GM18909 (cell line): ENCODE results near the gene LAMA3.

Experiments used
- ATAC-seq: cut with Tn5 transposase; IDR thresholded peaks from one replicate; pipeline ENCODE4 v1.9.1; 2021; ENCODE audit warnings: mild to moderate bottlenecking; ENCODE audit not compliant: unreplicated experiment, poor library complexity

Gene LAMA3

DNA sequence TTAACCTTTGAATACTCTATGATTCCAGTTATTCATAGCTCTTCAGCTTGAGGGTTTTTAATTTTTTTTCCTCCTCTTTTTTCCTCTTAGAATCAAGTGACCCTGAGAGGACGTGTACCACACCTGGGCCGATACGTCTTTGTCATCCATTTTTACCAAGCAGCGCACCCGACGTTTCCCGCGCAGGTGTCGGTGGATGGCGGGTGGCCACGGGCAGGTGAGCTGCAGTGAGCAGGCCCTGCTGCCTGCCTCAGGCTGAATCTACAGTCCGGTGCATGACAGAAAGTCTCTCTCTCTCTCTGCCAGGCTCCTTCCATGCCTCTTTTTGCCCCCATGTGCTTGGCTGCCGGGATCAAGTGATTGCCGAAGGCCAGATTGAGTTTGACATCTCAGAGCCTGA, 153.1 kb downstream of the LAMA3 start:
- no peak for ATAC-seq

DNA sequence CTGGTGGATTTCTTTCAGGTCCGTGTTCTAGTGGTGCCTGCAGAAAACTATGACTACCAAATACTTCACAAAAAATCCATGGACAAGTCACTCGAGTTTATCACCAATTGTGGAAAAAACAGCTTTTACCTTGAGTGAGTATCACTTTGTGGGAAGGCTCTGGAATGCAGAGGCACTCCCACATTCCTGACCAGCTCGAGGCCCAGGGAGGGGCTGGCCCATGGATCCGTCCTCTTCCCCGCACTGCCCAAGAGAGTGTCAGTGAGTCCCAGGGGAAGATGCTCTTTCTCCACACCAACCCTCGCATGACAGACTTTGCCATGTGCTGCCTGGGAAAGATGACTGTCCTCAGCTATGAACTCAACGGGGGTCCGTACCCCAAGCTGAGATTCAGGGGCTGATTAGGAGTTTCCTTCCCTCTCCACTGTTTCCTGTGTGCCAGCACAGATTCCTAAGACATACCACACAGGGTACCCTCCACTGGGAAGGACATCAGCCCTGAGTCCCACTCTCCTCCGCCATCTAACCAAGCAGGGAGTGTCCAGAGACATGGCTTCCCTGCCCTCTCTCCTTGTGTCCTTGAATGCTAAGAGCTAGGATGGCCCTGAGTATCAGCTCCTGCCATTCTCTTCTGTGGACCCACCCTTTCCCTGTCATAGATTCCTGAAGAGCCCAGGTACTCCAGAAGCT, 155.9 kb downstream of the LAMA3 start:
- no peak for ATAC-seq

DNA sequence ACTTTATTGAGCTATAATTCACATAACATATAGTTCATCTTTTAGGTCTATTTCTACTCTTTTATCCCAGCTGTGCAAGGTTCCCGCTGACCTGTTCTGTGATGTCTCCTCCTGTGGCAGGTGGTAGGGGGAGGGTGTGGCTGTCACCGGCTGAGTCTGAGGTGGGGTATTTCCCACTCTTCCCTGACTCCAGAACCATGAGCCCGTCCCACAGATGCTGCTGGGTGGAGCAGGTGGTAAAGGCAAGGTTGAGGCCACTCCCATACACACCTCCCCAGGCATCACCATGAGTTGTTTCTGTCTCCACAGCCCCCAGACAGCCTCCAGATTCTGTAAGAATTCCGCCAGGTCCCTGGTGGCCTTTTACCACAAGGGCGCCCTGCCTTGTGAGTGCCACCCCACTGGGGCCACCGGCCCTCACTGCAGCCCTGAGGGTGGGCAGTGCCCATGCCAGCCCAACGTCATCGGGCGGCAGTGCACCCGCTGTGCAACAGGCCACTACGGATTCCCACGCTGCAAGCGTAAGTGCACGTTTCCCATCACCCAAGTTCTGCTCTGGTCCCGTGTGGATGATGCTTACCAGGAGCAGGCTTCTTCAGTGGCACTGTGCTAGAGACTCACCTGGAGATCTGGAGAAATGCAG, 156.9 kb downstream of the LAMA3 start:
- ATAC-seq = no peak

DNA sequence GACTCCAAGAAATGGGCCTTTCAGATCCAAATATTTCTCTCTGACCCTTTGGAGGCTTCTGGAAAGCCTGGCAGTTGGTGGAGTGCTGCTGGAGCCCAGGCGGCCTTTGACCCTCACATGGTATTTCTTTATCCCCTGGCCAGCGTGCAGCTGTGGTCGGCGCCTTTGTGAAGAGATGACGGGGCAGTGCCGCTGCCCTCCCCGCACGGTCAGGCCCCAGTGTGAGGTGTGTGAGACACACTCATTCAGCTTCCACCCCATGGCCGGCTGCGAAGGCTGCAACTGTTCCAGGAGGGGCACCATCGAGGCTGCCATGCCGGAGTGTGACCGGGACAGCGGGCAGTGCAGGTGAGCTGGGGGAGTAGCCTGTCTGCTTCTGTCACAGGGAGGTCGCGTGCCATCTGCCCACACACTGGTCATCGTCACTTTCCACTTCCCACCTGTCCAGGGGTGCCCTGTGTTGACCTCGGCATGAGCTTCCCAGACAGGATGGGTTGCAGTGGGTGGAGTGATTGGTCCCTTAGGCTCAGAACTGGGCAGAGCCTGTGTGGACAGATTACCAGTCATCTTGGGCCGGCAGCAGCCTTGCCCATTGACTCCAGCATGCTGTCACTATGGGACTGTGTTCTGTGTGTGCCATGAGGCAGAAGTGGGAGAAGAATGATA, 158.2 kb downstream of the LAMA3 start:
- no peak for ATAC-seq

DNA sequence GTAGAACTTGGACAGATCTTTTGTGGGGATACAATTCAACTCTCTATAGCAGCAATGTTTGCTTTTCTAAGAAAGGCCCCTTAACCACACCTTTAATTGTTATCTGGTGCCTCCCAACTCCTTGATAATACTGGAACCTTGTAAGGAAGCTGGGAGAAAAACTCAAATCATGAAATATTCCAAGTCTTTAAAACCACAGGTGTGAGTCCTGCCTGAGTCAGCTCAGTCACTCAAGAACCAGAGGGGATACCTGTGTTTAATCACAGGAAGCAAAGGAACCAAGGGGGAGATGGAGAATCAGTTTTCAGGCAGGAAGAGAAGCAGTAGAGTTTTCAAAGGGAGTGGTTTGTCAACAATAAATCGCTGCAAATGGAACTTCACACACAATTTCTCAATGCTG, 159.9 kb downstream of the LAMA3 start:
- no peak for ATAC-seq

DNA sequence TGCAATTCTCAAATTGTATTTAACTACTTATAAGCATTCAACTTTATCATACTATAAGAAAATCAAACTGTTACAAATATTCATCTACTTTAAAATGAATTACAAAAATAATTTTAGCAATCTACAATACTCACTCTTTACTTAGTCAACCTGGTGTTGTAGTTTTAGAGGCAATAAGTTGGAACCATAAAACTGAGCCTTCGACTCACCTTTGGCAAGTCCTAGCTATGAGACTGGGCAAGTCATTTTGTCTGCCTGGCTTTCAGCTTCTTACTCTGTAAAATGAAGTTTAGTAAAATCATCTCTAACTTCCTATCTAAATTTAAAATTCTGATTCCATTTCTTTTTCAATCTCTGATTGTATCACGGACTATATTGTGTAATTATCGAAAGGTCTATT, 161.0 kb downstream of the LAMA3 start:
- no peak for ATAC-seq

DNA sequence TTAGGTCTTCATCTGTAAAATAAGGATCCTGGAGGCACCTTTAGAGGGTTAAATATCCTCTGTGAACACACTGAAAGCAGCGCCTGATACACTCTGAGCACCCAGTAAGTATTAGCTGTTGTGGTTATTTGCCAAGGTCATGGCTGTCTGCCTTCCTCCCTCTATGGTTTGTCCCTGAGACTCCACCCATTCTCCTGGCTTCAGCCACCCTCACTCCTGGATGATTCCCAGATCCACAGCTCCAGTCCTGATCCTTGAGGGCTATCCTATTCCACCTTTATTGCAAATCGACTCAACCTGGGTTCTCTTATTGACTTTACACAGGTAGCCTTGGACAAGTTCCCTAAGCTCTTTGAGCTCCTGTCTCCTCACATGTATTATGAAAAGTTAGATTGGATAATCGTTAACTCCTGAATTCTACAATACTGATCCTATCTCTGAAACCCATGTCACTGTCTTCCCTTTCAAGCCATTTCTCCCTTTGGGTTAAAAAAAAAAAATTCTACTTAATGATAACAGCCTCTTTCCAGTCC, 162.3 kb downstream of the LAMA3 start:
- ATAC-seq = no peak

DNA sequence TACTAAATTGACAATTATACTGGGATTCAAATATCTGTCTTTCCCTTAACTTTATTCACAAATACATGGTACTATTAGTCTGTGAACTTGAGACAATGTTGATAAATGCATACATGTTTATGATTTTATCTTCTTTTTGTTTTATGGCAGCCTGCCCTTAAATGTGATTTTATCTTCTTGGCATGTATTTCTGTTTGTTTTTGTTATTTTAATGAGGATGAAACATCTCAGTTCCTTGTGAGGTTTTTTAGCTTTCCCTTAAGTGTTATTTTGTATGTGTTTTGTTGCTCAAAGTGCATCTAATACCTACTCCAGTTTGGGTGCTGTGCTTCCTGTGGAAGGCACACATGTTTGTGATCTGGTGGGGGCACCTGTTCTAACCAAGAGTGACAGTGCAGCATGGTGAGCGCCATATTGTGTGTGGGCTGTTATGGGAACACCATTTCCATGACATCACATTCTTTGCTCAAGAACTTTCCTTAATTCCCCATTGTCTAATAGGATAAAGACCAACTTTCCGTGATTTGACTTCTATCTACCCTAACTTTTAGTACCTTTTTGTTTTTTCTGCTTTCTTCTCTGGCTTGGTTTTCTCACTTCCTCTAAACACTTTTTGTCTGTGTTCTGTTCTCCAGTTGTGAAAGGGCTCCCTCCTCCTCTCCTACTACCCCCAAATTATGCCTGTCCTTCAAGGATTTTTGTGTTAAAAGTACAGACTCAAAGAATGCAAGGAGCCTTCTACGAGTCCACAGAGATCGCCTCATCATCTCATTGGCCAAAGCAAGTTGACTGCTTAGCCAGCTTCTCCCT, 163.2 kb downstream of the LAMA3 start:
- no peak for ATAC-seq

DNA sequence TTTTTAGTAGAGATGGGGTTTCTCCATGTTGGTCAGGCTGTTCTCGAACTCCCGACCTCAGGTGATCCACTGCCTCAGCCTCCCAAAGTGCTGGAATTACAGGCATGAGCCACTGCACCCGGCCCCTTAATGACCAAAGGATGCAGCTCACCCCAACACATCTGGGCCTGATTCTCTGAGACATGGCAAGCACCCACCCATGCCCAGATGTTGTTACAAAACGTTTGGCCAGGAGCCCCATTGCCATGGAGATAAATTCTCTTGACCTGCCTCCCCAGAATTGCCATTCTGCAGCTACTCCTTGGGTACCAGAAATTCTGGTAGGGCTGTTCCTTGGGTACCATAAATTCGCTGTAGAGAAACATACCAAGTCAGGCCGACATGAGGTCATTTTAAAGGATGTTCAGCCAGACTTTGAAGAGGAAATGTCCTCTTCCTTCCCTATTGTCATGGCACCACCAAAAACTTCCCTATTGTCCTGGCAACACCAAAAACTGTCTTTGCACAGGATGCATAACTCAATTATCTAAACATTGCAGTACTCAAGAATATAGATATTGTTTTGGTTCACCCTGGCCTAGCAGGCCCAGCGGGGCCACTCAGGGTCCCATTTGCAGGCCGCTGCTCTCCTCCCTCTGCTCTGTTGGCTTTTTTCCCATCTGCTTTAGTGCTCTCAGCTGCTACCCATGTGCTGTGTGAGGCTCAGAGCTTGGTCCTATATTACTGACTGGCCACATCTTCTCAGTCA, 164.4 kb downstream of the LAMA3 start:
- no peak for ATAC-seq

DNA sequence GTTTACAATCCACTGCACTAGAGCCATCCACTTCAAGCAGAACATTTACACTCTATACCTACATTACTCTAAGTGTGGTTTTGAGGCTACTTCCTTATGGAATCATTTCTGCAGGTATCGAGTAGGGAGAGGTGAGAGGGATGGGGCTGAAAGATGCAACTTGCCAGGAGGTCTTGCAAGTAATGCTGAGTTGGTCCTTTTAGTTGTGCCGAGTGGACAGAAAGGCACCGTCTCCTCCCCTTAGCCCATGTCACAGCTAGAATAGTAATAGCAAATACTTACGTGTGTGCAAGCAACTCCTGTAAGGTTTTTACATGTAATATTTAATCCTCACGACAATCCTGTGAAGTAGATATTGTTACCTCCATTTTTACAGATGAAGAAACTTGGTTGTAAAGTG, 166.5 kb downstream of the LAMA3 start:
- no peak for ATAC-seq

DNA sequence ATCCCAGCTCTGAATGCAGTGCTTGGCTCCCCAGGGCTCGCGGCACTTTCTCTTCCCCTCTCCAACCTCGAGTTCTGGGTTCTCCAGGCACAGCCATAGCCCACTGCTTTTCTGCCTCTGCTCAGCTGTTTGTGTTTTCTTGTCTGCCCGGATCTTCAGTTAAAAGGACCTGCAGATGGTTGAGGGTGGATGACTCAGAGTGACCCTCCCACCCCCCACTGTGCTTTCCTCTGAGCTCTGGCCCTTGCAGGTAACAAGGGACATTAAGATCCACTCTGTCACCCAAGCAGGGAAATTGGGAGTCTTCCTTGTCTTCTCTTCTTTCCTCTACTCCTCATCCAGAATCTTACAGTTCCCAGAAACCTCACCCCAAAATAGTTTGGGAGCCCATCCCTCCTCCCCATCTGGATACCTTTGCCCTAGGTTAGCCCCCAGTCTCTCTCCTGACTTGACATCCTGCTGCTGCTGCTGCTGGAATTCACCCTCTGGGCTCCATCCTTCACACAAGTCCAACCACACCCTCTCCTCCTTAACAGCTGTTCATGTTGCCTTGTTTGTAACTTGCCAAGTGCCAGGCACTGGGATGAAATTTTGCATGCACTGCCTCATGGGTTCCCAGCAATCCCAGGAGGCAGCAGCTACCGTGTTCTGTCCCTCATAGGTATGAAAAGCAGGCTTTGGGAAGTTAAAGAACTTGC, 167.4 kb downstream of the LAMA3 start:
- ATAC-seq = no peak

DNA sequence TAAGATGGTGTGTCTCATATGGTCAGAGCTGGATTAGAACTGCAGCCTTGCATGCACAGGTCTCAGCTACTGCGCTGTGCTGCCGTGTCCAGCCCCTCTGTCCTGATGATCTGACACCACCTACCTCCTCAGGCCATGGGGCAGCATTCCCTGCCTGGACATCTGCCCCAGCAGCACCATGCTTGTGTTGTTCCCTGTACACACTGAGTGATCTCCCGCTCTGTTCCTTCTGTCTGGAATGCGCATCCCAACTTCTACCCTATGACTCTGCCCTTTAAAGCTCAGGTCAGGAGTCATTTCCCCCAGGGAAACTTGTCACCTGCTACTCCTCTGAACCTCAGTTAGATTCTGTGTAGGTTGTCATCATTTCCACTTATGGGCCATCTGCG, 167.9 kb downstream of the LAMA3 start:
- ATAC-seq = no peak

DNA sequence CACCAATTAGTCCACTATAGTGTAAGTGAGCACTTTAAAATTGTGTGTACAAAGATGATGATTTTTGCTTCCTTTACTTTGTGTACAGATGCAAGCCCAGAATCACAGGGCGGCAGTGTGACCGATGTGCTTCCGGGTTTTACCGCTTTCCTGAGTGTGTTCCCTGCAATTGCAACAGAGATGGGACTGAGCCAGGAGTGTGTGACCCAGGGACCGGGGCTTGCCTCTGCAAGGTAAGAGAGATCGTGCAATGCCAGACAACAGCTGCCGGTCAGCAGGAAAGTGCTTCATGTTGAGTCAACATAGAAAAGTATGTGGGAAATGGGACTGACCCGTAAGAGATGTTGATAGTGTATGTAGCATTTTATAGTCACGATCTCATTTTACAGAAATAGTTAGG, 168.5 kb downstream of the LAMA3 start:
- no peak for ATAC-seq

DNA sequence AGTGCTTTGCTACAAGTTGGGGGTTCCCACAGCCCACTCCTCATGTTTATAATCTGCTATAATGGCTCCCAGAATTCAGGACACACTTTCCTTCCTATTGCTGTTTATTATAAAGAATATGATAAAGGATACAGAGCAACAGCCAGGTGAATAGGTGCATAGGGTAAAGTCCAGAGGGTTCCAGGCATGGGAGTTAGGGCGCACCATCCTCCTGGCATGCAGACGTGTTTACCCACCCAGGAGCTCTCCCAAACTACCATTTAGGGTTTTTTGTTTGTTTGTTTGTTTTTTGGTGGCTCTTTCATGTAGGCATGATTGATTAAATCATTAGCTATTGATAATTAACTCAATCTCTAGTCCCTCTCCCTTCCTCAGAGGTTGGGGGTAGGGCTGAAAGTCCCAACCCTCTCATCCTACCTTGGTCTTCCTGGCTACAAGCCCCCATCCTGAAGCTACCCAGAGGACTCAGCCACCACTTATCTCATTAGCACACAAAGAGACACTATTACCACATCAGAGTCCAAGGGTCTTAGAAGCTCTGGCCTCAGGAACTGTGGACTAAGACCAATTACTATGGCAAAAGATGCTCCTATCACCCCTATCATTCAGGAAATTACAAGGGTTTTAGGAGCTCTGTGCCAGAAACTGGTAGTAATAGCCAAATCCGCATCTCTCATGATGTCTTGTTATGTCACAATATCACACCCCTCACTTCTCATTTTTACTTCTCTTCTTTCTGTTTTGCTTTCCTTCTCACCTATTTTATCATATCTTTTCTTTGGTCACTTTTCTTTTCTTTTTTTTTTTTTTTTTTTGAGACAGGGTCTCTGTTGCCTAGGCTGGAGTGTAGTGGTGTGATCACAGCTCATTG, 170.4 kb downstream of the LAMA3 start:
- no peak for ATAC-seq

DNA sequence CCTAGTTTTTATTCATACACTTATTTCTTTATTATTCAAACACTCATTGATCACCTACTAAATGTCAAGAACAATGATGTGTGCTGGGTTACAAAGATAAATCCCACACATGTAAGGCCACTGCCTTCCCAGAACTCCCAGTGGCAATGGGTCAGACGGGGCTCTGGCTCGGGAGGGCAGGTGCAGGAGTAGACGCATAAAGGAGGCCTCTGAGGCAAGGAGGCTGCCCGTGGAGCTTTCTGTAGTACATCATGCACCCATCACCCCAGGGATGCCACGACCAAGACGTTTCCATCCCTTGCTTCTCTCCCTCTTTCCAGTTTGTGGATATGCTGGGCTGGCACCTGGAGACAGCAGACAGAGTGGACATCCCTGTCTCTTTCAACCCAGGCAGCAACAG, 172.1 kb downstream of the LAMA3 start:
- ATAC-seq = no peak

DNA sequence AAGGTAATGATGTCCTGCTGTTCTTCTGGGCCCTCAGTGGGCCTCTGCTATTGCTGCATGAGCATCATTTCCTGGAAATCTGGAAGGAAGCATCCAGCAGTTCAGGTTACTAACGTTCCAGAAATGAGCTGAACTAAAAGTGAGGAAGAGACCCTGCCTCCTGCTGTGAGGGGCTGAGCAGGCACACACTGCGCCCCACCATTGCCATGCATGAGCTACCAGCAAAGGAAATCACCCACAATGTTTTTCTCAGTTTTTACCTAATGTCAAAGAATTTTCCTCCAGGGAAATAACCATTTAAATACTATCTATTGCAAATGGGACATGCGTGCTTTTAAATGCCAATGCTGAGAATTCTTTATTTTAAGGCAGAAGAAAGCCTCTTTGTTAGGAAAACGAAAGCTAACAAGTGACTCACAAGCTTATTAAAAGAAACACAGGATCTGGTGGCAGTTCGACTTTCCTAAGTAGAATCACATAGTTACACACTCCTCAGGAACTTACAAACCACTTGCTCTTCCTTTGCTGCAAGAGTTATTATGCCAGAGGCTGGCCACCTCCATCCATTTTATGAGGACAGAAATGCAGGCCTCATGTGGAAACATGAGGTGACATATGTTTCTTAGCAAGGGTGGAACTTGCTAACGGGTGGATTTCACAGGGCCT, 172.7 kb downstream of the LAMA3 start:
- ATAC-seq = no peak

DNA sequence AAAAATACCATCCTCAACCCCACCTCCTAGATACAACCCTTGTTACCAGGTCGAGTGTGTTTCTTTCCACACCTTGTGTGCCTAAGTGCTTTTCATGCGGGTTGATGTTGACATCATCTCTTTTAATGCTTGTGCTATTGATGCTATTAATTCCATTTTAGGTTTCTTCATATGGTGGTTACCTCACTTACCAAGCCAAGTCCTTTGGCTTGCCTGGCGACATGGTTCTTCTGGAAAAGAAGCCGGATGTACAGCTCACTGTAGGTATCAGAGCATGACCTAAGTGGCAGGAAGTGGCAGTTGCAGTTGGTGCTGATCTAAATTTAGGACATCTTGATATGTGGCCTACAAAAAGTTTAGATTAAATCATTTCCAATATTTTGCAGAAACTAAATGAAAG, 175.4 kb downstream of the LAMA3 start:
- ATAC-seq = peak; percentile 51

DNA sequence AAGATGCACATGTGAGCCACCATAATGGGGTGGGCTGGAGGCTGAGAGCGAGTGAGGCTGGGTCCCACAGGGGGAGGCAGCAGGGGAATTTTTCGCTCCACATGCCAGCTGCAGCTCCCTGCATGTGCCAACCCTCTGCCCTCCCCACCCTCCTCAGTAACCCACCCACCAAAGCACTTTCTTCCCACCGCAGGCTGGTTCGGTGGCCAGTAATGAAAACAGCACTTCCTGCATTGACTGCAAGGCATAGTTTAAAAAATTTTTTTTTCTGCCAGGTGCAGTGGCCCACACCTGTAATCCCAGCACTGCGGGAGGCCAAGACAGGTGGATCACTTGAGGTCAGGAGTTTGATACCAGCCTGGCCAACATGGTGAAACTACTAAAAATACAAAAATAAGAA, 177.8 kb downstream of the LAMA3 start:
- ATAC-seq = no peak
